ENCODE measurements around the gene TAS2R14. TPM values are rescaled to one million over a fixed set of nuclear protein-coding genes. Genes with fewer than 3 reads are reported as not detected.

Gene TAS2R14
- total RNA-seq, 4 donors from 2014 or later = 1.5 to 5.1 (median 3.8) TPM; not detected in 1

- WGBS, 2 donors (ENCODE audit: low coverage in 1 of 2) = 50 to 58% methylated on average over 2 of the region's 2 CpGs
- in situ Hi-C loops (cut with MboI; ENCODE audit: low pct_ligation_motif_present in 1 of 4, low pct_unique_long_range_greater_than_20kb in 1 of 4, low sequenced_read_pairs in 3 of 4) = no loop called here
Observed at GRCh38 chr12:10891937-10892336, 47.1 kb downstream of the TAS2R14 start.

DNA sequence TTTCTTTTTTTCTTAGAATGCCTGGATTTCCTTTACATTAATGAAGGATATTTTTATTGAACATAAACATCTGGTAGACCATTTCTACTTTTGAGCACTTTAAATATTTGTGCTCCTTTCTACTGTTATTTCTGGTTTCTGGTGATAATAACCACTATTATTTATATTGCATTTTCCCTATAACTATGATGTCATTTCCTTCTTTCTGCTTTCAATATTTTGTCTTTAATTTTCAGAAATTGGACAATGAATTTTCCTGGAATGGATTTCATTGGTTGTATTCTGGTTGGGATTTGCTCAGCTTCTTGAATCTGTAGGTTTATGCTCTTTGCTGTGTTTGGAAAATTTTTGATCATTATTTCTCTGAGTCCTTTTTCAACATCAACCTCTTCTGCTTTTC lies 49.8 kb downstream of the TAS2R14 start:
- no peak for DNase-seq
- H3K27ac ChIP-seq = no peak overlapping the region
- no peaks in the 10 kb centered on the region for H3K9me3 ChIP-seq
- intact Hi-C loops (cut with DNase I; ENCODE audit: low total_unique reads) (loop anchor here (10.0 kb wide), 1 partner anchor 1734 kb away; no protein-coding TSS in a partner anchor), in situ Hi-C loops (cut with MboI; ENCODE audit: low pct_ligation_motif_present in 1 of 4, low pct_unique_long_range_greater_than_20kb in 1 of 4, low sequenced_read_pairs in 3 of 4) (no loop called here)
- H3K4me3 ChIP-seq = no peak overlapping the region
- H3K36me3 ChIP-seq = no peaks in the 10 kb centered on the region
- H3K27me3 ChIP-seq = no peaks in the 10 kb centered on the region
- peaks cover 0 to 10% (median 6%) of the 10 kb centered on the region in 4 donors for H3K4me1 ChIP-seq
- TF ChIP-seq EP300 (IDR thresholded peaks at IDR 0.05; ENCODE audit: low read depth) = no peak
- TF ChIP-seq POLR2A (IDR thresholded peaks at IDR 0.05) = no peak
- TF ChIP-seq POLR2AphosphoS5 (IDR thresholded peaks at IDR 0.05) = no peak
- TF ChIP-seq, protein P1, sequence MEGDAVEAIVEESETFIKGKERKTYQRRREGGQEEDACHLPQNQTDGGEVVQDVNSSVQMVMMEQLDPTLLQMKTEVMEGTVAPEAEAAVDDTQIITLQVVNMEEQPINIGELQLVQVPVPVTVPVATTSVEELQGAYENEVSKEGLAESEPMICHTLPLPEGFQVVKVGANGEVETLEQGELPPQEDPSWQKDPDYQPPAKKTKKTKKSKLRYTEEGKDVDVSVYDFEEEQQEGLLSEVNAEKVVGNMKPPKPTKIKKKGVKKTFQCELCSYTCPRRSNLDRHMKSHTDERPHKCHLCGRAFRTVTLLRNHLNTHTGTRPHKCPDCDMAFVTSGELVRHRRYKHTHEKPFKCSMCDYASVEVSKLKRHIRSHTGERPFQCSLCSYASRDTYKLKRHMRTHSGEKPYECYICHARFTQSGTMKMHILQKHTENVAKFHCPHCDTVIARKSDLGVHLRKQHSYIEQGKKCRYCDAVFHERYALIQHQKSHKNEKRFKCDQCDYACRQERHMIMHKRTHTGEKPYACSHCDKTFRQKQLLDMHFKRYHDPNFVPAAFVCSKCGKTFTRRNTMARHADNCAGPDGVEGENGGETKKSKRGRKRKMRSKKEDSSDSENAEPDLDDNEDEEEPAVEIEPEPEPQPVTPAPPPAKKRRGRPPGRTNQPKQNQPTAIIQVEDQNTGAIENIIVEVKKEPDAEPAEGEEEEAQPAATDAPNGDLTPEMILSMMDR (IDR thresholded peaks at IDR 0.05) = no peak

More at GRCh38 chr12:10891937-10892336, 47.1 kb downstream of the TAS2R14 start:
- Histone ChIP-seq H3K27me3 (no peaks in the 10 kb centered on the region), H3K4me3 (no peak overlapping the region), H3K36me3 (no peaks in the 10 kb centered on the region), H3K9me3 (no peaks in the 10 kb centered on the region), H3K4me1 (peaks cover 0 to 10% (median 6%) of the 10 kb centered on the region in 4 donors), H3K27ac (no peak overlapping the region)
- intact Hi-C loops (cut with DNase I; ENCODE audit: low total_unique reads) = no loop called here
- peak; percentile 10 for DNase-seq
- TF ChIP-seq POLR2AphosphoS5 (IDR thresholded peaks at IDR 0.05) (no peak), EP300 (IDR thresholded peaks at IDR 0.05; ENCODE audit: low read depth) (no peak), POLR2A (IDR thresholded peaks at IDR 0.05) (no peak)
- TF ChIP-seq, protein P1 (IDR thresholded peaks at IDR 0.05) = no peak

Other genes with a start within 250 kb of the TAS2R14 start
- 100 to 1,000 TPM; 137 to 537 (median 236) TPM for gene YBX3, start 215.9 kb downstream of the TAS2R14 start, total RNA-seq
- gene TAS2R7, start 136.6 kb downstream of the TAS2R14 start, total RNA-seq = not detected
- not detected for gene TAS2R8, start 132.0 kb downstream of the TAS2R14 start, total RNA-seq
- gene TAS2R9, start 129.1 kb downstream of the TAS2R14 start, total RNA-seq = not detected
- under 1 TPM in 1 of 4 donors, not detected in 3; 0.79 TPM for gene TAS2R10, start 112.9 kb downstream of the TAS2R14 start, total RNA-seq
- 1 to 10 TPM in 2 of 4 donors, not detected in 2; 1.1 to 2.6 TPM for gene PRR4, start 89.8 kb downstream of the TAS2R14 start, total RNA-seq
- 10 to 100 TPM in 3 of 4 donors, 1 to 10 TPM in 1; 4.8 to 64.8 (median 32.2) TPM for gene PRH1, start 55.0 kb downstream of the TAS2R14 start, total RNA-seq
- gene TAS2R13, start 29.7 kb downstream of the TAS2R14 start, total RNA-seq = 1 to 10 TPM in 2 of 4 donors, not detected in 2; 1.5 to 6.2 TPM
- not detected for gene PRH2, start 10.0 kb downstream of the TAS2R14 start, total RNA-seq
- 1 to 10 TPM in 3 of 4 donors, not detected in 1; 4.1 to 7.1 (median 4.9) TPM for gene TAS2R50, start 47.6 kb upstream of the TAS2R14 start, total RNA-seq
- gene TAS2R20, start 59.0 kb upstream of the TAS2R14 start, total RNA-seq = 1 to 10 TPM in 3 of 4 donors, not detected in 1; 2.6 to 6.0 (median 5.6) TPM
- 1 to 10 TPM; 1.4 to 9.2 (median 5.0) TPM for gene TAS2R19, start 83.4 kb upstream of the TAS2R14 start, total RNA-seq
- 10 to 100 TPM in 3 of 4 donors, 1 to 10 TPM in 1; 4.5 to 27.5 (median 15.0) TPM for gene TAS2R31, start 92.1 kb upstream of the TAS2R14 start, total RNA-seq
- 1 to 10 TPM in 2 of 4 donors, not detected in 2; 2.4 to 3.8 TPM for gene TAS2R46, start 123.0 kb upstream of the TAS2R14 start, total RNA-seq
- 1 to 10 TPM in 3 of 4 donors, not detected in 1; 2.5 to 5.6 (median 5.1) TPM for gene TAS2R43, start 153.1 kb upstream of the TAS2R14 start, total RNA-seq
- gene TAS2R30, start 195.4 kb upstream of the TAS2R14 start, total RNA-seq = 10 to 100 TPM in 2 of 4 donors, 1 to 10 TPM in 2; 1.4 to 23.2 (median 12.3) TPM
- 10 to 100 TPM in 1 of 4 donors, 1 to 10 TPM in 3; 5.2 to 17.2 (median 8.9) TPM for gene SMIM10L1, start 231.9 kb upstream of the TAS2R14 start, total RNA-seq
- not detected for gene TAS2R42, start 247.7 kb upstream of the TAS2R14 start, total RNA-seq

Measured in transverse colon (tissue), 4 donors.